ENCODE measurements around the gene SLC4A1. TPM values are rescaled to one million over a fixed set of nuclear protein-coding genes. Genes with fewer than 3 reads are reported as not detected.
A peak's percentile ranks its signal among the peaks of the same experiment; 100 is the strongest.

Gene SLC4A1
- total RNA-seq (2021; ENCODE audit: unreplicated experiment) (0.22 TPM), Bru-seq, nascent RNA (not detected), BruChase-seq, experiment 1, labeled RNA remaining after a 6-hour chase (percentile 21 among the genes with signal in this experiment), BruChase-seq, experiment 2, labeled RNA remaining after a 2-hour chase (percentile 2 among the genes with signal in this experiment)
- polyA plus RNA-seq (2012), result 0.03 TPM in 1 of 2 replicates, not detected in the other
- long read RNA-seq, result 0 reads

- Histone ChIP-seq H3K4me1 (ENCODE audit: control insufficient read depth in 1 of 2, insufficient read depth in 2 of 2, low read length in 2 of 2) (no peaks in the 10 kb centered on the region), H3K27ac (ENCODE audit: low read depth, low read length) (no peak within 1 kb of the TSS), H3K4me3 (replicated peaks in 1 of 2; ENCODE audit: low read depth in 1 of 2, low read length in 2 of 2) (no peak within 1 kb of the TSS), H3K27me3 (ENCODE audit: insufficient read depth, low read length) (no peaks in the 10 kb centered on the region), H3K9me2 (ENCODE audit: insufficient read depth) (no peaks in the 10 kb centered on the region), H2AFZ (ENCODE audit: low read depth, low read length, poor library complexity, severe bottlenecking) (no peak within 1 kb of the TSS), H3K36me3 (ENCODE audit: control insufficient read depth in 1 of 2, insufficient read depth in 2 of 2, low read length in 2 of 2) (no peaks in the 10 kb centered on the region), H3K4me2 (ENCODE audit: low read length) (no peak within 1 kb of the TSS), H3K9ac (ENCODE audit: low read length) (no peak within 1 kb of the TSS), H3K79me2 (ENCODE audit: insufficient read depth, low read length) (no peaks in the 10 kb centered on the region), H3K9me3 (ENCODE audit: control insufficient read depth in 1 of 2, insufficient read depth in 1 of 2, low read depth in 1 of 2, low read length in 2 of 2) (no peaks in the 10 kb centered on the region), H4K20me1 (ENCODE audit: insufficient read depth) (no peaks in the 10 kb centered on the region)
- no peak for ATAC-seq
- no TSS peak for BruUV-seq (replicated peaks)
- intact Hi-C loops (cut with micrococcal nuclease), result no loop called here
- ChIA-PET CTCF (no interaction called here), RAD21 (ENCODE audit: low non-redundant PET in 1 of 2, low total read pairs in 2 of 2, uncharacterized antibody in 2 of 2, unreplicated experiment in 2 of 2) (no interaction called here), POLR2A (no interaction called here)
- TF ChIP-seq ZFX (IDR thresholded peaks at IDR 0.05), result no peak
- TF ChIP-seq POLR2AphosphoS5 (IDR thresholded peaks at IDR 0.05; ENCODE audit: low read depth, low read length), result no peak
- no peak for TF ChIP-seq CEBPB (IDR thresholded peaks at IDR 0.05; ENCODE audit: low read depth)
- no peak for TF ChIP-seq ELF1 (IDR thresholded peaks at IDR 0.05; ENCODE audit: borderline replicate concordance, low read depth)
- no peak for DNase-seq (ENCODE audit: low read depth, low spot score)
Observed at GRCh38 chr17:44267818-44268490, at the start of gene SLC4A1. Gene SLC4A1 (minus strand): TSS chr17:44268135. CDS start chr17:44262866, 5,269 bp downstream.

GRCh38 chr17:44317545-44317944, 49.6 kb upstream of the SLC4A1 start:
- Histone ChIP-seq H4K20me1 (ENCODE audit: insufficient read depth) (no peaks in the 10 kb centered on the region), H3K4me3 (replicated peaks in 1 of 2; ENCODE audit: low read depth in 1 of 2, low read length in 2 of 2) (no peak overlapping the region), H3K9ac (ENCODE audit: low read length) (no peak overlapping the region), H3K27me3 (ENCODE audit: insufficient read depth, low read length) (no peaks in the 10 kb centered on the region), H2AFZ (ENCODE audit: low read depth, low read length, poor library complexity, severe bottlenecking) (no peak overlapping the region), H3K4me1 (ENCODE audit: control insufficient read depth in 1 of 2, insufficient read depth in 2 of 2, low read length in 2 of 2) (peaks cover 2 to 32% of the 10 kb centered on the region in 2 experiments; a peak in 2 of 4 replicates), H3K9me2 (ENCODE audit: insufficient read depth) (no peaks in the 10 kb centered on the region), H3K79me2 (ENCODE audit: insufficient read depth, low read length) (peaks cover 19% of the 10 kb centered on the region), H3K36me3 (ENCODE audit: control insufficient read depth in 1 of 2, insufficient read depth in 2 of 2, low read length in 2 of 2) (peaks cover 19 to 32% of the 10 kb centered on the region in 2 experiments; a peak in 3 of 4 replicates), H3K27ac (ENCODE audit: low read depth, low read length) (no peak overlapping the region), H3K9me3 (ENCODE audit: control insufficient read depth in 1 of 2, insufficient read depth in 1 of 2, low read depth in 1 of 2, low read length in 2 of 2) (no peaks in the 10 kb centered on the region), H3K4me2 (ENCODE audit: low read length) (0 out of 2 replicates have a peak overlapping the region, but pooled peaks have one; percentile 18)
- BruUV-seq (replicated peaks), result no TSS peak
- CTCF ChIA-PET, result interaction anchor here (1.0 kb wide), 1 partner anchor 9 kb away, joined by 3 read pairs; the partner anchor contains the start of gene RUNDC3A
- intact Hi-C loops (cut with micrococcal nuclease), result no loop called here
- TF ChIP-seq CTCF (IDR thresholded peaks at IDR 0.05 in 2 of 3, conservative IDR thresholded peaks at IDR 0.05 in 1 of 3; ENCODE audit: borderline replicate concordance in 1 of 3, insufficient read depth in 1 of 3, low read depth in 2 of 3, low read length in 2 of 3) (no peak), CBX3 (IDR thresholded peaks at IDR 0.05; ENCODE audit: low read depth) (no peak), FOSL1 (IDR thresholded peaks at IDR 0.05; ENCODE audit: low read depth) (no peak), JUND (IDR thresholded peaks at IDR 0.05) (no peak), RAD21 (IDR thresholded peaks at IDR 0.05; ENCODE audit: low read depth) (no peak), POLR2AphosphoS5 (IDR thresholded peaks at IDR 0.05; ENCODE audit: low read depth, low read length) (no peak), EZH2phosphoT487 (IDR thresholded peaks at IDR 0.05; ENCODE audit: borderline replicate concordance) (no peak), ZBTB33 (IDR thresholded peaks at IDR 0.05; ENCODE audit: extremely low read depth, insufficient replicate concordance, low read length) (no peak), EZH2 (IDR thresholded peaks at IDR 0.05) (no peak), SP1 (IDR thresholded peaks at IDR 0.05; ENCODE audit: low read depth) (no peak), ATF3 (IDR thresholded peaks at IDR 0.05) (no peak), CEBPB (IDR thresholded peaks at IDR 0.05; ENCODE audit: low read depth) (no peak)
- DNase-seq (ENCODE audit: low read depth, low spot score) (no peak), ATAC-seq (peak; percentile 16; the same call in 1 of the 2 replicates)
- POLR2A ChIA-PET, result interaction anchor here (1.0 to 1.2 kb wide), 2 partner anchors 9 to 96 kb away, joined by 3 to 4 read pairs; no protein-coding TSS in a partner anchor
- RAD21 ChIA-PET (ENCODE audit: low non-redundant PET in 1 of 2, low total read pairs in 2 of 2, uncharacterized antibody in 2 of 2, unreplicated experiment in 2 of 2), result no interaction called here
